GM23248 (cell line): ENCODE results near the gene CTCF. TPM values are rescaled to one million over a fixed set of nuclear protein-coding genes. Genes with fewer than 3 reads are reported as not detected.

Experiments used
- DNase-seq: peaks from one replicate; pipeline ENCODE4 v3.0.0-alpha.2; 2015
- H2AFZ ChIP-seq: fragments of 200-600 bp; sonication (generic); 2 replicates; pipeline ENCODE4 v1.6.1; 2016; ENCODE audit warnings: antibody characterized with exemption
- H3F3A ChIP-seq: fragments of 200-600 bp; sonication (generic); 2 replicates; pipeline ENCODE4 v1.6.1; 2016; ENCODE audit warnings: mild to moderate bottlenecking, antibody characterized with exemption, mixed run types; ENCODE audit not compliant: insufficient read depth
- H3K27ac ChIP-seq: fragments of 200-600 bp; sonication (generic); 2 replicates; pipeline ENCODE4 v1.5.1; 2016; ENCODE audit warnings: mild to moderate bottlenecking
- H3K27me3 ChIP-seq: fragments of 200-600 bp; sonication (generic); replicated peaks from 2 replicates; pipeline ENCODE4 v1.6.1; 2016; ENCODE audit warnings: mild to moderate bottlenecking; ENCODE audit not compliant: insufficient read depth
- H3K36me3 ChIP-seq: fragments of 200-600 bp; sonication (generic); 2 replicates; pipeline ENCODE4 v1.6.1; 2016; ENCODE audit warnings: low read depth, mild to moderate bottlenecking
- H3K4me1 ChIP-seq: fragments of 200-600 bp; sonication (generic); 2 replicates; pipeline ENCODE4 v1.6.1; 2016; ENCODE audit warnings: mild to moderate bottlenecking; ENCODE audit not compliant: insufficient read depth
- H3K4me2 ChIP-seq: fragments of 200-600 bp; sonication (generic); one replicate; pipeline ENCODE4 v1.6.1; 2016; ENCODE audit warnings: mild to moderate bottlenecking; ENCODE audit not compliant: unreplicated experiment
- H3K4me3 ChIP-seq: fragments of 200-600 bp; sonication (generic); 2 replicates; pipeline ENCODE4 v1.5.1; 2016; ENCODE audit warnings: mild to moderate bottlenecking
- H3K79me2 ChIP-seq: fragments of 200-600 bp; sonication (generic); 2 replicates; pipeline ENCODE4 v1.6.1; 2016; ENCODE audit warnings: mild to moderate bottlenecking; ENCODE audit not compliant: insufficient read depth
- H3K9ac ChIP-seq: fragments of 200-600 bp; sonication (generic); 2 replicates; pipeline ENCODE4 v1.6.1; 2016; ENCODE audit warnings: mild to moderate bottlenecking
- H3K9me2 ChIP-seq: fragments of 200-600 bp; sonication (generic); 2 replicates; pipeline ENCODE4 v1.6.1; 2016; ENCODE audit warnings: mixed run types, mild to moderate bottlenecking, moderate library complexity; ENCODE audit not compliant: insufficient read depth
- H3K9me3 ChIP-seq: fragments of 200-600 bp; sonication (generic); one replicate; pipeline ENCODE4 v1.6.1; 2017; ENCODE audit warnings: low read depth
- H4K20me1 ChIP-seq: fragments of 200-600 bp; sonication (generic); 2 replicates; pipeline ENCODE4 v1.6.0; 2016; ENCODE audit not compliant: insufficient read depth
- EZH2 ChIP-seq: fragments of 200-600 bp; sonication (generic); IDR thresholded peaks from 2 replicates; pipeline ENCODE4 v1.6.1; 2018; ENCODE audit warnings: antibody characterized with exemption, mild to moderate bottlenecking; ENCODE audit not compliant: insufficient read depth, poor library complexity, severe bottlenecking
- EZH2phosphoT487 ChIP-seq: fragments of 200-600 bp; sonication (generic); IDR thresholded peaks from 2 replicates; pipeline ENCODE4 v1.6.1; 2018; ENCODE audit warnings: antibody characterized with exemption, moderate library complexity, mild to moderate bottlenecking, low read depth; ENCODE audit not compliant: insufficient read depth
- WGBS, 2 experiments: methylation state at CpG; one replicate each; pipeline ENCODE4 v1.1.6; 2015 to 2017; ENCODE audit warnings: low lambda C conversion rate in 2 of 2, low coverage in 1 of 2; ENCODE audit errors: missing lambda C conversion rate in 2 of 2; 5-methylcytosine and 5-hydroxymethylcytosine counted together
- in situ Hi-C: fragments of 300-500 bp; cut with MboI; formaldehyde crosslinking; loops from 2 replicates; pipeline ENCODE4 v1.15.0; 2020
- polyA plus RNA-seq: library from polyadenylated mRNA; unstranded; fragments of >200 nt; fragmentation: Nextera tagmentation; extraction: Ambion mirVana; gene quantifications from 2 replicates; pipeline ENCODE4 v1.2.1, GENCODE V29; 2016
- total RNA-seq: library from RNA; depleted of rRNA; stranded (reverse); fragments of >200 nt; shearing (Covaris generic); gene quantifications from 2 replicates; pipeline ENCODE4 v1.2.3, GENCODE V29; 2014

The CTCF gene
- total and polyA plus RNA-seq, 2 experiments from 2014 or later: 19.6 to 21.9 TPM

DNA sequence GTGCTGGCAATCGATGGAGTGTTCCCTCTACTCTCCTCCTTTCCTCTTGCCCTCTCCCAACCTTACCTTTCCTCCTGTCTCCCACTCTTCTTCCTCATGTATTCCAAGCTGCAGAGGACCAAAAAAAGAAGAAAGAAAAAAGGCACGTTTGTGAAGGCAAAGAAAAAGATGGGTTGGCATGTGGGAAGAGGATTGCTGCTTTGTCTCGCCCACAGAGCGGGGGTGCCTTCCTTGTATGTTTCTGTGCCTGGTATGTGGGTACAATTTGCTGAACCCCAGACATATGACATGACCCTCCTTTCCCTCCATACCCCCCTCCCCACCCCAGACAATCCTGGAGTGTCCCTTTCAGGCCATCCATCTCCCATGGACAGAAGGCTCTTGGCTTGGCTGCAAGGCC lies 13.1 kb upstream of the CTCF start:
- Histone ChIP-seq H3K27ac (no peak overlapping the region), H4K20me1 (no peaks in the 10 kb centered on the region), H3K4me3 (no peak overlapping the region), H2AFZ (no peak overlapping the region), H3K4me2 (no peak overlapping the region), H3K9ac (no peak overlapping the region), H3K36me3 (peaks cover 19% of the 10 kb centered on the region; the same call in 1 of the 2 replicates), H3K79me2 (peaks cover 8% of the 10 kb centered on the region; the same call in 1 of the 2 replicates), H3K9me3 (no peaks in the 10 kb centered on the region), H3K9me2 (no peaks in the 10 kb centered on the region), H3K4me1 (no peaks in the 10 kb centered on the region), H3K27me3 (no peaks in the 10 kb centered on the region), H3F3A (peaks cover 18% of the 10 kb centered on the region)
- TF ChIP-seq EZH2phosphoT487: no peak
- no peak for TF ChIP-seq EZH2
- in situ Hi-C loops: no loop called here
- WGBS, 2 experiments: 75 to 78% methylated on average over 4 of the region's 4 CpGs
- DNase-seq: no peak

DNA sequence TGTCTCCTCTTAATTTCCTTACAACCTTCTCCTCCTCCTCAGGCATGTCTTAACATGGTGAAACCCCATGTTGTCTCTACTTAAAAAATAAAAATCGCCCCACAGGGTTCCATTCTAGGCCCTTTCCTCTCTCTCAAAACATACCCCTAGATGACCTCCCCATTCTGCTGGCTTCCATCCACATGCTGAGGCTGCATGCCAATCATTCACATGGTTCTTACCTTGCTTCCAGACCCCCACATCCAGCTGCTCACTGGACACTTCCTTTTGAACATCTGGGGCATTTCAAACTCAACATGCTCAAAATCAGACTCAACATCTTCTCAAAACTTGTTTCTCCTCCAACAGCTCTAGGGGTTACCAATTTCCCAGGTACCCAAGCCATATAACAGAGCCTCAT lies 12.4 kb upstream of the CTCF start:
- Histone ChIP-seq H3K27me3 (no peaks in the 10 kb centered on the region), H3K9ac (no peak overlapping the region), H3K79me2 (peaks cover 8% of the 10 kb centered on the region; the same call in 1 of the 2 replicates), H3K9me2 (no peaks in the 10 kb centered on the region), H2AFZ (no peak overlapping the region), H3K9me3 (no peaks in the 10 kb centered on the region), H3K27ac (no peak overlapping the region), H4K20me1 (no peaks in the 10 kb centered on the region), H3K4me2 (no peak overlapping the region), H3K36me3 (peaks cover 19% of the 10 kb centered on the region; the same call in 1 of the 2 replicates), H3K4me1 (no peaks in the 10 kb centered on the region), H3F3A (peaks cover 23% of the 10 kb centered on the region), H3K4me3 (no peak overlapping the region)
- TF ChIP-seq EZH2: no peak
- no peak for TF ChIP-seq EZH2phosphoT487
- 100% methylated on average over 1 of the region's 1 CpG for WGBS, 2 experiments
- no peak for DNase-seq
- in situ Hi-C loops: no loop called here

DNA sequence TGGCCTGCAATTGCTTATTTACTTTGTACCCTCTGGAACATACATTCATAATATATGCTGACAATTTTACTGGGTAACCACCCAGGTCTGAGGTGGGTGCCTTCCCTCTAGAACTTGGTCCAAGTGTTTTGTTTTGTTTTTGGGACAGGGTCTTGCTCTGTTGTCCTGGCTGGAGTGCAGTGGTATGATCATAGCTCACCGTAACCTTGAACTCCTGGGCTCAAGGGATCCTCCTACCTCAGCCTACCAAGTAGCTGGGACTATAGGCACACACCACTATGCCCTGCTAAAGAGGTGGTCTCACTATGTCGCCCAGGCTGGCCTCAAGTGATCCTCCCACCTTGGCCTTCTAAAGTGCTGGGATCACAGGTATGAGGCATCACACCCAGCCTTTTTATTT lies 11.2 kb upstream of the CTCF start:
- Histone ChIP-seq H3K4me1 (peaks cover 9% of the 10 kb centered on the region), H3F3A (peaks cover 32% of the 10 kb centered on the region), H4K20me1 (no peaks in the 10 kb centered on the region), H3K36me3 (peaks cover 14% of the 10 kb centered on the region; the same call in 1 of the 2 replicates), H3K4me3 (no peak overlapping the region), H3K27me3 (no peaks in the 10 kb centered on the region), H3K9ac (no peak overlapping the region), H3K27ac (no peak overlapping the region), H2AFZ (no peak overlapping the region), H3K4me2 (no peak overlapping the region), H3K79me2 (peaks cover 8% of the 10 kb centered on the region; the same call in 1 of the 2 replicates), H3K9me3 (no peaks in the 10 kb centered on the region), H3K9me2 (no peaks in the 10 kb centered on the region)
- in situ Hi-C loops: no loop called here
- WGBS, 2 experiments: 94 to 98% methylated on average over 2 of the region's 2 CpGs
- TF ChIP-seq EZH2phosphoT487 (no peak), EZH2 (no peak)
- DNase-seq: no peak

DNA sequence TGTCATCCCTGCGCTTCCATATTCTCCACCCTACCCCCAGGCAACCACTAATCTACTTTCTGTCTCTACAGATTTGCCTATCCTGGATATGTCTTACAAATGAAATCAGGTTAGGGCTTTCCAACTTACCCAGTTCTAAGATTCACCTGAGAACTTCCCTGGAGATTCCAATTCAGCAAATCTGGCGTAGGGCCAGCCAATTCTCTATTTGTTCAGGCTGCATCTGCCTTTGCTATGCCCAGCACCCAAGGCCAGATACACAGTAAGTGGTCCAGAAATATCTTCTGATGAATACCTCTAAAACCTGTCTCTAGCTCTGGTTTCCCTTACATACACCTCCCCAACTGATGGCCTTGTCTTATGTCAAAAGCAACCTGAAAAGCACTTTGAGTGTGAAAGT lies 10.4 kb upstream of the CTCF start:
- Histone ChIP-seq H3K79me2 (peaks cover 8% of the 10 kb centered on the region; the same call in 1 of the 2 replicates), H3K4me2 (no peak overlapping the region), H3K27ac (no peak overlapping the region), H4K20me1 (no peaks in the 10 kb centered on the region), H3K36me3 (peaks cover 6% of the 10 kb centered on the region; the same call in 1 of the 2 replicates), H3K9me3 (no peaks in the 10 kb centered on the region), H3K27me3 (no peaks in the 10 kb centered on the region), H3K9ac (no peak overlapping the region), H3K9me2 (no peaks in the 10 kb centered on the region), H3K4me1 (peaks cover 11% of the 10 kb centered on the region), H3K4me3 (no peak overlapping the region), H3F3A (peaks cover 30% of the 10 kb centered on the region), H2AFZ (no peak overlapping the region)
- TF ChIP-seq EZH2phosphoT487 (no peak), EZH2 (no peak)
- no peak for DNase-seq
- in situ Hi-C loops: no loop called here
- WGBS, 2 experiments: 88 to 91% methylated on average over 2 of the region's 2 CpGs

DNA sequence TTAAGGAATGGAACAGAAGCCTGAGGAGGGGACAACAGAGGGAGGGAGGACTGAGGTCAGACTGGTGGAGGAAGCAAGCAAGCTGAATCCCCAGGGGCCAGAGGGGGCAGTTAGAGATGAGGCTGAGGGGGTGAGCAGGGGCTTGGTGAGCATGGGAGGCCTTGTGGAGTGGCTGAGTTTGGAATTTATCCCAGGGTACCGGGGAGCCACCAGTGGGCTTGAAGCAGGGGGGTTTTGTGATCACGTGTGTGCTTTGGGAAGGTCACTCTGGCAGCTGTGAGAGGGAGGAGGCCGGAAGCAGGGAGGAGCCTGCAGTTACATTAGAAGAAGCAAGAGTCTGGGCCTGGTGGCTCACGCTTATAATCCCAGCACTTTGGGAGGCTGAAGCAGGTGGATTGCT lies 9.8 kb upstream of the CTCF start:
- no peak overlapping the region for H3K4me3 ChIP-seq
- no peak overlapping the region for H3K9ac ChIP-seq
- H3K4me1 ChIP-seq: peaks cover 11% of the 10 kb centered on the region
- H4K20me1 ChIP-seq: no peaks in the 10 kb centered on the region
- H3K27ac ChIP-seq: no peak overlapping the region
- H3K4me2 ChIP-seq: no peak overlapping the region
- H3F3A ChIP-seq: peaks cover 30% of the 10 kb centered on the region
- no peaks in the 10 kb centered on the region for H3K27me3 ChIP-seq
- 64 to 73% methylated on average over 4 of the region's 4 CpGs for WGBS, 2 experiments
- H2AFZ ChIP-seq: no peak overlapping the region
- no peaks in the 10 kb centered on the region for H3K9me2 ChIP-seq
- no peak for DNase-seq
- peaks cover 4% of the 10 kb centered on the region; the same call in 1 of the 2 replicates for H3K36me3 ChIP-seq
- no peaks in the 10 kb centered on the region for H3K9me3 ChIP-seq
- TF ChIP-seq EZH2 (no peak), EZH2phosphoT487 (no peak)
- in situ Hi-C loops: no loop called here
- peaks cover 8% of the 10 kb centered on the region; the same call in 1 of the 2 replicates for H3K79me2 ChIP-seq
